Testis (tissue), 2 donors: ENCODE data around the gene UNC80.

ENCODE experiments used
- POLR2A ChIP-seq: fragments of 450-650 bp; IDR thresholded peaks from one replicate; pipeline ENCODE4 v1.6.1; 2017; ENCODE audit warnings: antibody characterized with exemption, mild to moderate bottlenecking, moderate library complexity
- TF ChIP-seq, protein P1 (sequence below), 3 experiments: fragments of 450-650 bp in 2 of 3; fragments of 200-600 bp in 1 of 3; sonication (generic) in 1 of 3; IDR thresholded peaks; one replicate each; pipeline ENCODE4 v1.5.1; 2016 to 2019; ENCODE audit warnings: antibody characterized with exemption in 3 of 3, mild to moderate bottlenecking in 2 of 3, moderate library complexity in 1 of 3

DNA sequence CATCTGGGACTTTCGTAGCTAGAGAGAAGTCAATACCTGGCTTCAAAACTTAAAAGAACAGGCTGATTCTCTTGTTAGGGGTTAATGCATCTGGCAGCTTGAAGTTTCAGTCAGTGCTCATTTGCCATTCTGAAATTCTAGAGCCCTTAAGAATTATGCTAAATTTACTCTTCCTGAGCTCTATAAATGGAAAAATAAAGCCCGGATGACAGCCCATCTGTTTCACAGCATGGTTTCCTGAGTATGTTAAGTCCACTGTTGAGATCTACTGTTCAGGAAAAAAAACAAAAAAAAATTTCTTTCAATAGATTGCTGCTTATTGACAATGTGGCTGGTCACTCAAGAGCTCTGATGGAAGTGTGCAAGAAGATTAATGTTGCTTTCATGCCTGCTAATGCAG lies 129.5 kb downstream of the UNC80 start:
- TF ChIP-seq, protein P1, sequence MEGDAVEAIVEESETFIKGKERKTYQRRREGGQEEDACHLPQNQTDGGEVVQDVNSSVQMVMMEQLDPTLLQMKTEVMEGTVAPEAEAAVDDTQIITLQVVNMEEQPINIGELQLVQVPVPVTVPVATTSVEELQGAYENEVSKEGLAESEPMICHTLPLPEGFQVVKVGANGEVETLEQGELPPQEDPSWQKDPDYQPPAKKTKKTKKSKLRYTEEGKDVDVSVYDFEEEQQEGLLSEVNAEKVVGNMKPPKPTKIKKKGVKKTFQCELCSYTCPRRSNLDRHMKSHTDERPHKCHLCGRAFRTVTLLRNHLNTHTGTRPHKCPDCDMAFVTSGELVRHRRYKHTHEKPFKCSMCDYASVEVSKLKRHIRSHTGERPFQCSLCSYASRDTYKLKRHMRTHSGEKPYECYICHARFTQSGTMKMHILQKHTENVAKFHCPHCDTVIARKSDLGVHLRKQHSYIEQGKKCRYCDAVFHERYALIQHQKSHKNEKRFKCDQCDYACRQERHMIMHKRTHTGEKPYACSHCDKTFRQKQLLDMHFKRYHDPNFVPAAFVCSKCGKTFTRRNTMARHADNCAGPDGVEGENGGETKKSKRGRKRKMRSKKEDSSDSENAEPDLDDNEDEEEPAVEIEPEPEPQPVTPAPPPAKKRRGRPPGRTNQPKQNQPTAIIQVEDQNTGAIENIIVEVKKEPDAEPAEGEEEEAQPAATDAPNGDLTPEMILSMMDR (IDR thresholded peaks at IDR 0.05), result no peak
- no peak for TF ChIP-seq POLR2A
